GM21825 (cell line): ENCODE measurements around the gene ASB3.
"Not testable (repeated sequence)": the region's sequence is repeated elsewhere in the genome, so short reads cannot be mapped to it uniquely, and the experiment has no call there.

Experiments
- ATAC-seq: cut with Tn5 transposase; IDR thresholded peaks from one replicate; pipeline ENCODE4 v1.9.1; 2021; ENCODE audit warnings: mild to moderate bottlenecking, moderate library complexity; ENCODE audit not compliant: unreplicated experiment

ASB3 gene, protein sequence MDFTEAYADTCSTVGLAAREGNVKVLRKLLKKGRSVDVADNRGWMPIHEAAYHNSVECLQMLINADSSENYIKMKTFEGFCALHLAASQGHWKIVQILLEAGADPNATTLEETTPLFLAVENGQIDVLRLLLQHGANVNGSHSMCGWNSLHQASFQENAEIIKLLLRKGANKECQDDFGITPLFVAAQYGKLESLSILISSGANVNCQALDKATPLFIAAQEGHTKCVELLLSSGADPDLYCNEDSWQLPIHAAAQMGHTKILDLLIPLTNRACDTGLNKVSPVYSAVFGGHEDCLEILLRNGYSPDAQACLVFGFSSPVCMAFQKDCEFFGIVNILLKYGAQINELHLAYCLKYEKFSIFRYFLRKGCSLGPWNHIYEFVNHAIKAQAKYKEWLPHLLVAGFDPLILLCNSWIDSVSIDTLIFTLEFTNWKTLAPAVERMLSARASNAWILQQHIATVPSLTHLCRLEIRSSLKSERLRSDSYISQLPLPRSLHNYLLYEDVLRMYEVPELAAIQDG

DNA sequence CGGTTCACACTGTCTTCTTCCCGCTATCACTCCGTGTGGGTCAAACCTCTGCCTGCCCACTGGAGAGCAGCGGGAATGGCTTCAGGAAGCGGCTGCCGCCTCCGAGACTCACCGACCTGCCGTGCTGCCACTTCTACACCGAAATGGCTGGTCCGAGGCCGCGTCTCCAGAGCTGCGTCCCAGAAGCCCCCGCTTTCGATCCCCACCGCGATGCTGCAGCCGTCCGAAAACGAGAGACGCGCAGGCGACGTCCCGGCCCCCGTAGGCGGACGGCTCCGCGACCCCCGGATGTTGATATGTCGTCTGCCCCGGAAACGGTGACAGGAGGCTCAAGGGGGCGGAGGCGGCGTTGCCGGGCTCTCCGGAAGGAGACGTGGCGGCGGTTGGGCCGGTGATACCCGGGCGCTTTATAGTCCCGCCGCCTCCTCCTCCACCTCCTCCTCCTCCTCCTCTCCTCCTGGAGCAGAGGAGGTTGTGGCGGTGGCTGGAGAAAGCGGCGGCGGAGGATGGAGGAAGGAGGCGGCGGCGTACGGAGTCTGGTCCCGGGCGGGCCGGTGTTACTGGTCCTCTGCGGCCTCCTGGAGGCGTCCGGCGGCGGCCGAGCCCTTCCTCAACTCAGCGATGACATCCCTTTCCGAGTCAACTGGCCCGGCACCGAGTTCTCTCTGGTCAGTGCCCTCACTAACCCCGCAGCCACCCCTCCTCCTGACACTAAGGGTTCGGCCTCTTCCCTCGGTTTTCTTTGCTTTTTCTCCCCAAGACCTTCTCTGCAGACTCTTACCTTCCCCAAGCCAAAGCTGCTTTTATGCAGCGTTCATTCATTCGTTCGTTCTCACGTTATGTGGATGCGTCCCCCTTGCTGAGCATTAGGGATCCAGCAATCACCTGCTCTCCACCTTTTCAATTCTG is at the start of gene ASB3, which contains the start of gene ERLEC1:
TSS of gene ASB3 (minus strand) at position 249 of the 909 bp plus-strand sequence. CDS start 21,381 bp downstream, outside the sequence.
TSS of gene ERLEC1 (plus strand) at position 340 of the 909 bp plus-strand sequence. CDS start at position 507, 167 bp downstream.
- ATAC-seq: peak; percentile 96

DNA sequence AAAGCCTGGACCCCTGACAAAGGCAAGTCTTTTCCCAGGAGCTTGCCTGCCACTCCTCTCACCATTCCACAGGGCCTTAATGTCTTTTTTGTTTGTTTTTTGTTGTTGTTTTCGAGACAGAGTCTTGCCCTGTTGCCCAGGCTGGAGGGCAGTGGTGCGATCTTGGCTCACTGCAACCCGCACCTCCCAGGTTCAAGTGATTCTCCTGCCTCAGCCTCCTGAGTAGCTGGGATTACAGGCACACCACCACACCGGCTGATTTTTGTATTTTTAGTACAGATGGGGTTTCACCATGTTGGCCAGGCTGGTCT is 43.2 kb upstream of the ASB3 start:
- not testable (repeated sequence) for ATAC-seq

DNA sequence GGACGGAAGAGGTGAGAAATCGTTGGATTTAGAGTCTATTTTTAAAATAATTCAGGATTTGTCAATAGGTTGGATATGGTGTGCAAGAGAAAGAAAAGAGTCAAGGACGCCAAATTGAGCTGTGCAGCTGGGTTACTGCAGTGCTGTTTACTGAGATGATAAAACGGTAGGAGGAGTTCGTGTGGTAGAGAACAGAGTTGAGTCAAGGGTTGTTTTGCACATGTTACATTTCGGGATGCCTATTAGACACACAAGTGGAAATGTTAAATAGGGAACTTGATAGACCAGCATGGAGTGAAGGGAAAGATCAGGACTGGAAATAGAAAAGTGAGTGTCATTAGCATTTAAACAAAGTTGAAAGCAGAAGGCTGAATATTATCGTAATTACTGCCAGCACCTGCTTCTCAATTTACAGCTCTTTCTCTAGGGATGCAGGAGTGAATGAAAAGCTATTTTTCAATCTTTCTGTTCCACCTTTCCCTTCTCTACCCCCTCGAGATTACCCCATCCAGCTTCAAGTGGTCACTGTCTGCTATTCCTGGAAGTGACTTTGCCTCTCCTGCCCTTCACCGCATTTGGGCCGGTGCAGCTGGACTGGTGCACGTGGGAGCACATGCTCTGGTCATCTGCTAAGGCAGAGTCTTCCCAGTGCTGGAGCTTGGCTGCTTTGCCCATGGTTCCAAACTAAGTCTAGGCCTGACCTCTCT is 42.7 kb upstream of the ASB3 start:
- no peak for ATAC-seq

DNA sequence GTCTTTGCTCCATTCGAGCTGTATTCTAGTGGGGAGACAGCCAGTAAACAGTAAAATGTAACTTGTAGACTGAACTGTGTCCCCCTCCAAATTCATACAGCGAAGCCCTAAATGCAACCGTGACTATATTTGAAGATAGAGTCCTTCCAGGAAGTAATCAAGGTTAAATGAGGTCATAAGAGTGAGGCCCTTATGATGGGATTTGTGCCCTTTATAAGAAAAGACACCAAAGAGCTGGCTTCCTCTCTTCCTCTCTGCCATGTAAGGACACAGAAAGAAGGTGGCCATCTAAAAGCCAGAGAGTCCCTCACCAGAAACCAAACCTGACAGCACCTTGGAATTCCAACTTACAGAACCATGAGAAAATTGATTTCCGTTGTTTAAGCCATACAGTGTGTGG is 41.6 kb upstream of the ASB3 start:
- ATAC-seq: no peak

DNA sequence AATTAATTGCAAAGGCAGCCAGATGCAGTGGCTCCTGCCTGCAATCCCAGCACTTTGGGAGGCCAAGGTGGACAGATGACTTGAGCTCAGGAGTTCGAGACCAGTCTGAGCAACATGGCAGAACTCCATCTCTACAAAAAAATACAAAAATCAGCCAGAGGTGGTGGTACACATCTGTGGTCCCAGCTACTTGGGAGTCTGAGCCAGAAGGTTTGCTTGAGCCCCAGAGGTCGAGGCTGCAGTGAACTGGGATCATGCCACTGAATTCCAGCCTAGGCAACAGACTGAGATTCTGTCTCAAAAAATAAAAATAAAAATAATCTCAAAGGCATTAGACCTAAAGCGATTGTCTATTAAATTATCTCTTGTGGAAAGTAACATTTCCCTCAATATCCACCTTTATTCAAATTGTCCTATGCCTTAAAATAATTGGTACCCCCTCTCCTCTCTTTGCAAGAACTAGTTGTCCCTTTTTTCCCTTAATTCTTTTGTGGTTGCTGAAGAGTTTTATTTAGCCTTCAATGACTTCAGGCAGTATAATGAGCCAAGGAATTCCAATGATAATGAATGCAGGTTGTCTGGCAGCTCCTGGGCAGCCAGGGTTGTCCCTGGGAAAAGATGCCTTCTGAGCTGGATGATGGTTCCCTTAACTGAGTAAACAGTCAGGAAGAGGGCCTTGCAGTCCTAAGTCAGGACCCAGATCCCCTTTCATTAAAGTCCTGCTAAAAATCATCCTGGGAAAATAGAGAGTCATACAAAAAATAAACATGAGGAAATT is 40.8 kb upstream of the ASB3 start:
- no peak for ATAC-seq

DNA sequence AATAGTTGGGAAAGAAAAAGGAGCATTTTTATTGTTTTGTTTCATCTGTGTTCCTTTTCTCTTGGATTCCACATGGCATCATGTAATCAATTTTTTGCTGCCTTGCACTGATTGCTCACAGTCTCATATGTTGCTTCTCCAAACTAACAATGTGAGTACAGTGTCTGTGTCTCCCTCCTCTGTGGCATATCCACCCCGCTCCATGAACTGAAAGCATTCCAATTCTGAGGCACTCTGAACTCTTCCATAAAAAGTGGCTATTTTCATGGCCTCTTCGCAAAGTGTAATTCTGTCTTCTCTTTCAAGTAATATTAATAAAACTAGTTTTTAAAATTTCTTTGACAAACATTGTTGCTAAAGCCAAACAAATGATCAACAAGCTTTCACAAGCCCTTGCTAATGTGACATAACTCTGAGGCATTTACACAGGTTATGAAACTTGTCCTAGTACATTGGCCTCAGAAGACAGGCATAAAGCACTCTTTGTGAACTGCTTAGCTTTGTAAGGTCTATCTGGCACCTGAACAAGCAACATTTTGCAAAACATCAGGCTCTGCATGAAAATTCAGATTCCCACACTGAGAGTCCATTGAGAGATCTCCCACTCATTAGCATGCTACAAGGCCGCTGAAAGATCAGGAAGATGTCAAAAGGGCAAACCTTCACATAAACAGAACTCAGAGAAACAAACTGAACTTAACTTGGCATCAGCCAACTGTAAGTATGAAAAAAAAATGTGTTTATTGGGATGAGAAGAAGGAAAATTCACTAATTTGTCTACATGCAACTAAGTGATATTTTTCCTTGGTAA is 40.0 kb upstream of the ASB3 start:
- ATAC-seq: no peak

DNA sequence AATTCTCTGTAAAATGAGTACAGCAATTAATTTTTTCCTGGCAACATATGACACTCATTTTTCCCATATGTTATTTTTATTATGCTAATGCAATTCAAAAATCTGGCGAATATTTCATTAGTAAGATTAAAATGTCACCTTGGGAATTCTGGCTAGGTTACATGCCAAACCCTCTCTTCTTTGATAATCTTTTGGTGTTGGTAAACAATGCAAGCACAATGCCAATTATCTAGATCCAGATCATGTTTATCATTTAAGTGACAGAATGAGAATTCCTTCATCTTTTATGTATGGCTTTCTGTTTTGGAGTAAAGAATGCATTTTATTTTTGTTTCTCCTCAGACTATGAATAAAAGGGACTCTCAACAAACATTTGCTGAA is 39.3 kb upstream of the ASB3 start:
- ATAC-seq: no peak

DNA sequence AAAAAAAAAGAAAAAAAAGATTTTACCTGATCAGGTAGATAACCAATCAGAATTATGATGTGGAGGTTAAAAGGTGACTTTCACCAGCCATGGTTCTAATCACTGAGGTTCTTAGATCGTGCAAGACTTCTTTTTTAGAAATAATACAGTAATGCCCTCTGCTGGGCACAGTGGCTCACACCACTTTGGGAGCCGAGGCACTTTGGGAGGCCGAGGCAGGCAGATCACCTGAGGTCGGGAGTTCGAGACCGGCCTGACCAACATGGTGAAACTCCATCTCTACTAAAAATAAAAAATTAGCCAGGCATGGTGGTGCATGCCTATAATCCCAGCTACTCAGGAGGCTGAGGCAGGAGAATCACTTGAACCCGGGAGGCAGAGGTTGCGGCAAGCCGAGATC is 36.9 kb upstream of the ASB3 start:
- ATAC-seq: not testable (repeated sequence)

DNA sequence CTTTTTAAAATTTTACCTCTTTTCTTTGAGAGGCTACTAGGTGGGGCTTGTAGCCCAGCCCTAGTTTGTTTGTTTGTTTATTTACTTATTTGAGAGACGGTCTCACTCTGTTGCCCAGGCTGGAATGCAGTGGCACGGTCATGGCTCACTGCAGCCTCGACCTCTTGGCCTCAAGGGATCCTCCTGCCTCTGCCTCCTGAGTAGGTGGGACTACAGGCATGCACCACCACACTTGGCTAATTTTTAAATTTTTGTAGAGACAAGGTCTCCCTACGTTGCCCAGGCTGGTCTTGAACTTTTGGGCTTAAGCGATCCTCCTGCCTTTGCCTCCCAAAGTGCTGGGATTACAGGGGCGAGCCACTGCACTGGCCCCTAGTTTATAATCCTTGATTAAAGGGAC is 35.1 kb upstream of the ASB3 start:
- no peak for ATAC-seq

DNA sequence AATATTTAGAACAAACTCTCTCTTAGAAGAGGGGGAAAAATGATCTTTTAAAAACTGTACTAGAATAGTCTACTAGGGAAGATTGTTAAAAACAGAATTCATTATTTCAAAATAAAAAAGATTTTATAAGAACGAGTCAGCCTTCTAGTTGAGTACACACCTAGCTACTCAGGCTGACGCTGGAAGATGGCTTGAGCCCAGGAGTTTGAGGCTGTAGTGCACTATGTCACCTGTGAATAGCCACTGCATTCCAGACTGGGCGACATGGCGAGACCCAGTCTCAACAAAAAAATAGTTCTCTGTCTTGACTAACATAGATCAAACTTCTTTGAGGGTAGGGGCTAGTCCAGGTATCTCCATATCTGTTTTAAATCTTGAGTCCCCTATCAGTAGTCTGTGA is 34.0 kb upstream of the ASB3 start:
- no peak for ATAC-seq

DNA sequence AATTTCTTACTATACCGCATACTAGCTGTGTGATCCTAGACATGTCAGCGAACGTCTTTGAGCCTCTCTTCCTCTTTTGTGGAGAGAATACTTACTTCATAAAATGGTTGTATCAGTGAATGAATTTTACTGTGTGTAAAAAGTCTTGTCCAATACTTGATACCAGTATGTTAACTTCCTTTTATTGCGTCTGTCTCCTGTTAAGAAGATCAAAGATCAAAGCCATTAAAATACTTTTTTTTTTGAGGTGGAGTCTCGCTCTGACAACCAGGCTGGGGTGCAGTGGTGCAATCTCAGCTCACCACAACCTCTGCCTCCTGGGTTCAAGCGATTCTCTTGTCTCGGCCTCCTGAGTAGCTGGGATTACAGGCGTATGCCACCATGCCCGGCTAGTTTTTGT is 33.3 kb upstream of the ASB3 start:
- ATAC-seq: no peak

DNA sequence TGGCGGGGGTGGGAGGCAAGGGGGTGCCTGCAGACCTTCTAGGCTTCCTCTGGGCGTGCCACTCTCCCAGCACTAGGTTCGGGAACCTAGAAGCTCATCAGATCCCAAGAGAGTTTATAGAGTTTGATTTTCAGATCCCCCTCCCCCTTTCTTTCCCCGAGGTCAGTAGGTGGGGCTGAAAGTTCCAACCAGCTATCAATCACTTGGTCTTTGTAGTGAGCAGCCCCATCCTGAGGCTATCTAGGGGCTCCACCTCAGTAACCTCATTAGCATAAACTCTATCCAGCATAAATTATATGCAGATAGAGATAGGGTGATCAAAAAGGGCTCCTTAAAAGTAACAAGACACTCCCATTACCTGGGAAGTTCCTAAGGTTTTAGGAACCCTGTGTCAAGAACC is 32.9 kb upstream of the ASB3 start:
- ATAC-seq: no peak

DNA sequence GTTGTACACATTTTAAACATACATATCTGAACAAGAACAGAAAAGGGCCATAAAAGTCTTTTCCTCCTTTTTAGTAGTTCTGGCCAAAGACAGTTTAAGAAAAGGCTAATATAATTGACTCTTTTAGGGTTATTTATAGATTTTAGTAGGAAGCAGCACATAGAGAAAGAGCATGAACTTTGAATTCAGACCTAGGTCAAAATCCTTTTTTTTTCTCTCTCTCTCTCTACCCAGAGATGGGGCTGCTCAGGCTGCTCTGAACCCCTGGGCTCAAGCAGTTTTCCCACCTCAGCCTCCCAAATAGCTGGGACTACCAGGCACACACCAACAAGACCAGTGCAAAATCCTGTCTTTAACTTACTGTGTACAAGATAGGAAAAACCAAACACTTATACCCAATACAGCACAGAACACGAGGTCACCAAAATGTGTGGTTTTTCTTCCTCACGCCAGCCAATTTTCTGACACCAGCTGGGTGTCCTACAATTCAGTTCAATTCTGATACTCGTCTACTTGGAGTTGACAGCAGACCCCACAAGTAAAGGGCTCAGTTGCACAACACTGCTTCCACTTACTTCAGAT is 32.2 kb upstream of the ASB3 start:
- ATAC-seq: no peak

DNA sequence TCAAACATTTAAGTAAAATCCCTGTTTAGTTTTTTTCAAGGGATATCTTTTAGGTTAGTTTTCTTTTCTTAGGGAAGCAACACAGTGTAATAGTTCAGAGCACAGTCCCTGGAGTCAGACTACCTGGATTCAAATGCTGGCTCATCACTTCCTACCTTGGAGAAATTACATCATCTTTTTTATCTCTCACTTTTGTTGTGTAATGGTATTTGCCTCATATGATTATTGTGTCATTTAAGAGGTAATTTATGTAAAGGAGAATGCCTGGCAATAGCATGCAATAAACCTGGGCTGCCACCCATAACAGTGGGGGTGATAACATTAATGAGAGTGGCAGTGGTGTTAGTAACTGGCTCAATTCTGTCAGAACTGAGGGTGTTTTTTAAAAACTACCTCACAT is 26.4 kb upstream of the ASB3 start:
- ATAC-seq: no peak

DNA sequence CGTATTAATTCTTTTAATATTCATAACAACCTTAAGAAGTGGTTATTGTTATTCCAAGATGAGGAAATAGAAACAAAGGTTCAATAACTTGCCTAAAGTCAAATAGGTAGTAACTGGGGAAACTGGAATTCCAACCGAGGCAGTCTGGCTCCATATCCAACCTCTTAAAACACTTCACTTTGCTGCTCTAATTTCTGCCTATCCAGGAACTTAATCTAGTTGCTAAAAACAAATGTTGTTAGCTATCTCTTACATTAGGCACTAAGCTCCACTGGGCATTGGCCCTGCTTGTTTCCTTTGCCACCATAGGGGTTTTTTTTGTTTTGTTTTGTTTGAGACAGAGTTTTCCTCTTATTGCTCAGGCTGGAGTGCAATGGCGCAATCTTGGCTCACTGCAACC is 24.8 kb upstream of the ASB3 start:
- no peak for ATAC-seq

DNA sequence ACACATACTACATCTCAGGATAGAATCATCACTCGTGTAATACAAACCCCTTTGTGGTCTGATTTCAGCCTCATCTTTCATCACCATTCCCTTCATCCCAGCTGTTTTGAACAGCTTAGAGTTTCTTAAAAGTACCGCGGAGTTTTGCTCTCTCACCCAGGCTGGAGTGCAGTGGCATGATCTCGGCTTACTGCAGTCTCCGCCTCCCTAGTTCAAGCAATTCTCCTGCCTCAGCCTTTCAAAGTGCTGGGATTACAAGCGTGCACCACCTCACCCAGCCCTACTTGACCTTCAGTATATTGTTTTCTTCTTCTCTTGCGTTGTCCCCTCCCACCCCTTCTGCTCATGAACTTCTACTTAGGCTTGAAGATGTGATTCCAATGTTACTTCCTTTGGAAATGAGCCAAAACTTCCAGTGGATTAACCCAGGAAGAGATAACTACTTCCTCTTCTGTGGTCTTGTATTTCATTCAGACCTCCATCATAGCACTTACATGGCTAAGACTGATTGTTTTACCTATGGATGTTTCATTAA is 15.9 kb upstream of the ASB3 start:
- no peak for ATAC-seq

DNA sequence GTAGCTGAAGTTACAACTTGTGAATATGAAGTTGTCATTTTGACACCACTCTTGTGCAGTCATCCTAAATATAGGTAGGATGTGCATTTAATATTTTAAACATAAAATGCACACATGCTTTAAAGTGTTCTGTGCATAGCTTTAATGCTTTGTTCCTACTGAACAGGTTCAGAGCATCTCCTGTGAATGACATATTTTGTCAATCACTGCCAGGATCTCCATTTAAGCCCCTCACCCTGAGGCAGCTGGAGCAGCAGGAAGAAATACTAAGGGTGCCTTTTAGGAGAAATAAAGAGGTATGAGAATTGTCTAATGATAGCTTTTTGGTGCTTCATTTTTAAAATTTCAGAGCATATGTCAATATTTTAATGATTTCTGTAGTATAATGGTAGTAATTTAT is 14.8 kb upstream of the ASB3 start:
- no peak for ATAC-seq

DNA sequence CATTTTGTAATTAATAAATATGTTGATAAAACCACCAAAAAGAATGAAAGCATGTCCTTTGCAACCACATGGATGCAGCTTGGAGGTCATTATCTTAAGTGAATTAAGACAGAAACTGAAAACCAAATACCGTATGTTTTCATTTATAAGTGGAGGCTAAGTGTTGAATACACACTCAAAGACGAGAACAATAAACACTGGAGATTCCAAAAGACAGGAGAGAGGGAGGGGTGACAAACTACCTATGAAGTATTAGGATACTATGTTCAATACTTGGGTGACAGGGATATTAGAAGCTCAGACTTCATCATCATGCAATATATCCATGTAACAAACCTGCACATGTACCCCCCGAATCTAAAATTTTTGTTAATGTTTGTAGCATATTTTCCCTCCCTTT is 7.1 kb upstream of the ASB3 start:
- no peak for ATAC-seq

DNA sequence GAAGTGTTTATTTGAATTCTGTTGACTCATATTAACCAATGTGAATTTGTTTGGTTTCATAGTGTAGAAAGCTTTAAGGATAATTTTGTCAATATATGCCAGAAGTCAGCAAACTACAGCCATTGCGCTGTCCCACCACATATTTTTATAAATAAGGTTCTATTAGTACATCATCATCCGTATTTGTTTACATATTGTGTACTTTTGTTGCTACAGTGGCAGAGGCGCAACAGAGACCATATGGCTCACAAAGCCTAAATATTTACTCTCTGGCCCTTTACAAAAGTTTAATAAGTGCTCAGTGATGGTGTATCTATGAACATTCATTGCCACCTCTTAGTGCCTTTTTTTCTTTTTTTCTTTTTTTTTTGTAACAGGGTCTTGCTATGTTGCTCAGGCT is 6.5 kb upstream of the ASB3 start:
- ATAC-seq: no peak
